HG02840 (cell line): Measurements from ENCODE around the gene CCDC9.
A peak's percentile ranks its signal among the peaks of the same experiment; 100 is the strongest.
"Not testable (repeated sequence)": the region's sequence is repeated elsewhere in the genome, so short reads cannot be mapped to it uniquely, and the experiment has no call there.

Experiments
- ATAC-seq: cut with Tn5 transposase; IDR thresholded peaks from one replicate; pipeline ENCODE4 v1.9.1; 2021; ENCODE audit warnings: mild to moderate bottlenecking, moderate library complexity, moderate number of reproducible peaks; ENCODE audit not compliant: unreplicated experiment, low FRiP score

CCDC9 gene

GRCh38 chr19:47258895-47259555 lies 2.7 kb downstream of the CCDC9 start:
- ATAC-seq = no peak

GRCh38 chr19:47260476-47260875 lies 4.2 kb downstream of the CCDC9 start:
- no peak for ATAC-seq

- not testable (repeated sequence) for ATAC-seq
Measured at GRCh38 chr19:47261946-47262793, 5.8 kb downstream of the CCDC9 start.

GRCh38 chr19:47264629-47265028 lies 8.3 kb downstream of the CCDC9 start:
- ATAC-seq = no peak

- no peak for ATAC-seq
Measured at GRCh38 chr19:47266401-47266941, 10.1 kb downstream of the CCDC9 start.

- ATAC-seq = no peak
Measured at GRCh38 chr19:47267350-47267759, 11.0 kb downstream of the CCDC9 start.

- no peak for ATAC-seq
Measured at GRCh38 chr19:47268028-47268427, 11.7 kb downstream of the CCDC9 start.

- ATAC-seq = no peak
Measured at GRCh38 chr19:47269596-47269995, 13.3 kb downstream of the CCDC9 start.

GRCh38 chr19:47270408-47270807 lies 14.1 kb downstream of the CCDC9 start:
- ATAC-seq = no peak

GRCh38 chr19:47271949-47272348 lies 15.6 kb downstream of the CCDC9 start:
- no peak for ATAC-seq

- ATAC-seq = no peak
Measured at GRCh38 chr19:47272448-47273312, 16.4 kb downstream of the CCDC9 start.

GRCh38 chr19:47273313-47274070 lies 17.2 kb downstream of the CCDC9 start:
- peak; percentile 51 for ATAC-seq

GRCh38 chr19:47274071-47274890 lies 18.0 kb downstream of the CCDC9 start, which contains the start of gene INAFM1:
TSS of gene INAFM1 (plus strand) at chr19:47274885. CDS start at chr19:47274920, 35 bp downstream.
- ATAC-seq = peak; percentile 44

- ATAC-seq = peak; percentile 28
Measured at GRCh38 chr19:47274891-47275761, 18.8 kb downstream of the CCDC9 start.

- no peak for ATAC-seq
Measured at GRCh38 chr19:47275791-47276461, 19.6 kb downstream of the CCDC9 start.

GRCh38 chr19:47276513-47276912 lies 20.2 kb downstream of the CCDC9 start:
- ATAC-seq = not testable (repeated sequence)

- no peak for ATAC-seq
Measured at GRCh38 chr19:47280183-47280797, 24.0 kb downstream of the CCDC9 start.
